Measurements from ENCODE around the gene KIRREL1.

GRCh38 chr1:157955221-157955620 lies 38.2 kb upstream of the KIRREL1 start:
- TF ChIP-seq, protein P1, sequence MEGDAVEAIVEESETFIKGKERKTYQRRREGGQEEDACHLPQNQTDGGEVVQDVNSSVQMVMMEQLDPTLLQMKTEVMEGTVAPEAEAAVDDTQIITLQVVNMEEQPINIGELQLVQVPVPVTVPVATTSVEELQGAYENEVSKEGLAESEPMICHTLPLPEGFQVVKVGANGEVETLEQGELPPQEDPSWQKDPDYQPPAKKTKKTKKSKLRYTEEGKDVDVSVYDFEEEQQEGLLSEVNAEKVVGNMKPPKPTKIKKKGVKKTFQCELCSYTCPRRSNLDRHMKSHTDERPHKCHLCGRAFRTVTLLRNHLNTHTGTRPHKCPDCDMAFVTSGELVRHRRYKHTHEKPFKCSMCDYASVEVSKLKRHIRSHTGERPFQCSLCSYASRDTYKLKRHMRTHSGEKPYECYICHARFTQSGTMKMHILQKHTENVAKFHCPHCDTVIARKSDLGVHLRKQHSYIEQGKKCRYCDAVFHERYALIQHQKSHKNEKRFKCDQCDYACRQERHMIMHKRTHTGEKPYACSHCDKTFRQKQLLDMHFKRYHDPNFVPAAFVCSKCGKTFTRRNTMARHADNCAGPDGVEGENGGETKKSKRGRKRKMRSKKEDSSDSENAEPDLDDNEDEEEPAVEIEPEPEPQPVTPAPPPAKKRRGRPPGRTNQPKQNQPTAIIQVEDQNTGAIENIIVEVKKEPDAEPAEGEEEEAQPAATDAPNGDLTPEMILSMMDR (IDR thresholded peaks at IDR 0.05 in 8 of 11, conservative IDR thresholded peaks at IDR 0.05 in 3 of 11) = no peak
- no peak for TF ChIP-seq POLR2A (IDR thresholded peaks at IDR 0.05)

All from spleen (tissue), 7 donors.